ENCODE measurements around the gene PES1.
"Not testable (repeated sequence)": the region's sequence is repeated elsewhere in the genome, so short reads cannot be mapped to it uniquely, and the experiment has no call there.

Gene PES1

GRCh38 chr22:30607939-30608338, 16.2 kb upstream of the PES1 start:
- DNase-seq = no peak

- DNase-seq = no peak
Measured at GRCh38 chr22:30607300-30607930, 15.7 kb upstream of the PES1 start.

GRCh38 chr22:30606455-30607299, 15.0 kb upstream of the PES1 start, which contains the start of gene TCN2:
TCN2 (plus strand) TSS chr22:30607174; CDS start chr22:30607332, 158 bp downstream.
- DNase-seq = peak; percentile 8

GRCh38 chr22:30605449-30606110, 13.9 kb upstream of the PES1 start:
- DNase-seq = peak; percentile 9

GRCh38 chr22:30604723-30605122, 13.0 kb upstream of the PES1 start:
- no peak for DNase-seq

- DNase-seq = no peak
Measured at GRCh38 chr22:30603801-30604200, 12.1 kb upstream of the PES1 start.

- DNase-seq = no peak
Measured at GRCh38 chr22:30602049-30602448, 10.3 kb upstream of the PES1 start.

GRCh38 chr22:30601464-30601863, 9.8 kb upstream of the PES1 start:
- DNase-seq = no peak

GRCh38 chr22:30600921-30601320, 9.2 kb upstream of the PES1 start:
- no peak for DNase-seq

GRCh38 chr22:30598986-30599385, 7.3 kb upstream of the PES1 start:
- DNase-seq = no peak

GRCh38 chr22:30596886-30597285, 5.2 kb upstream of the PES1 start:
- DNase-seq = no peak

GRCh38 chr22:30596199-30596598, 4.5 kb upstream of the PES1 start:
- DNase-seq = no peak

- not testable (repeated sequence) for DNase-seq
Measured at GRCh38 chr22:30592360-30592713, 627 bp upstream of the PES1 start.

GRCh38 chr22:30591191-30591587, 521 bp downstream of the PES1 start:
- no peak for DNase-seq

- DNase-seq = no peak
Measured at GRCh38 chr22:30586414-30586813, 5.3 kb downstream of the PES1 start.

GRCh38 chr22:30584441-30584840, 7.3 kb downstream of the PES1 start:
- DNase-seq = no peak

- no peak for DNase-seq
Measured at GRCh38 chr22:30582788-30583545, 8.7 kb downstream of the PES1 start.

GRCh38 chr22:30582051-30582450, 9.7 kb downstream of the PES1 start:
- DNase-seq = no peak

GRCh38 chr22:30580896-30581295, 10.8 kb downstream of the PES1 start:
- DNase-seq = no peak

GRCh38 chr22:30578481-30578880, 13.2 kb downstream of the PES1 start:
- no peak for DNase-seq

- DNase-seq = no peak
Measured at GRCh38 chr22:30575859-30576258, 15.9 kb downstream of the PES1 start.

GRCh38 chr22:30574997-30575671, 16.6 kb downstream of the PES1 start:
- DNase-seq = no peak
